Lower lobe of right lung (tissue), 2 donors: Measurements from ENCODE around the gene PHF21B. TPM values are rescaled to one million over a fixed set of nuclear protein-coding genes. Genes with fewer than 3 reads are reported as not detected.

Experiments
- ATAC-seq, 2 donors: fragments of 200-7000 bp; cut with Tn5 transposase; one replicate each; pipeline ENCODE4 v1.9.1; 2020 to 2022; ENCODE audit warnings: mild to moderate bottlenecking in 2 of 2, moderate library complexity in 2 of 2
- DNase-seq: peaks from one replicate; pipeline ENCODE4 v3.0.0-alpha.2; 2020
- H3K27ac ChIP-seq: fragments of 200-600 bp; one replicate; pipeline ENCODE4 v1.8.0; 2022
- H3K27me3 ChIP-seq: fragments of 200-600 bp; one replicate; pipeline ENCODE4 v1.8.0; 2022; ENCODE audit warnings: low read depth
- H3K36me3 ChIP-seq: fragments of 200-600 bp; one replicate; pipeline ENCODE4 v1.8.0; 2022; ENCODE audit warnings: mild to moderate bottlenecking
- H3K4me1 ChIP-seq: fragments of 200-600 bp; one replicate; pipeline ENCODE4 v1.8.0; 2022
- H3K4me3 ChIP-seq: fragments of 200-600 bp; one replicate; pipeline ENCODE4 v1.8.0; 2022; ENCODE audit warnings: mild to moderate bottlenecking
- H3K9me3 ChIP-seq: fragments of 200-600 bp; one replicate; pipeline ENCODE4 v1.8.0; 2022
- intact Hi-C: fragments of 100-400 bp; cut with DNase I; formaldehyde crosslinking; loops from one replicate; pipeline ENCODE4 v1.11.0; 2022
- total RNA-seq: library from RNA; stranded (reverse); fragmentation: NEBNext Ultra II Directional; extraction: Animal tissue kit (Norgen Biotek cat#: 25700); gene quantifications from one replicate; pipeline ENCODE4 v1.2.1, GENCODE V29; 2021
- TF ChIP-seq, protein P1 (sequence below): fragments of 200-600 bp; IDR thresholded peaks from one replicate; pipeline ENCODE4 v1.8.0; 2022; ENCODE audit warnings: antibody characterized with exemption, mild to moderate bottlenecking
- donor health status: DM: no; HTN: yes; CAD: no; lungs with severe emphysema.

PHF21B gene
- total RNA-seq, 1 donor from 2014 or later, result not detected

DNA sequence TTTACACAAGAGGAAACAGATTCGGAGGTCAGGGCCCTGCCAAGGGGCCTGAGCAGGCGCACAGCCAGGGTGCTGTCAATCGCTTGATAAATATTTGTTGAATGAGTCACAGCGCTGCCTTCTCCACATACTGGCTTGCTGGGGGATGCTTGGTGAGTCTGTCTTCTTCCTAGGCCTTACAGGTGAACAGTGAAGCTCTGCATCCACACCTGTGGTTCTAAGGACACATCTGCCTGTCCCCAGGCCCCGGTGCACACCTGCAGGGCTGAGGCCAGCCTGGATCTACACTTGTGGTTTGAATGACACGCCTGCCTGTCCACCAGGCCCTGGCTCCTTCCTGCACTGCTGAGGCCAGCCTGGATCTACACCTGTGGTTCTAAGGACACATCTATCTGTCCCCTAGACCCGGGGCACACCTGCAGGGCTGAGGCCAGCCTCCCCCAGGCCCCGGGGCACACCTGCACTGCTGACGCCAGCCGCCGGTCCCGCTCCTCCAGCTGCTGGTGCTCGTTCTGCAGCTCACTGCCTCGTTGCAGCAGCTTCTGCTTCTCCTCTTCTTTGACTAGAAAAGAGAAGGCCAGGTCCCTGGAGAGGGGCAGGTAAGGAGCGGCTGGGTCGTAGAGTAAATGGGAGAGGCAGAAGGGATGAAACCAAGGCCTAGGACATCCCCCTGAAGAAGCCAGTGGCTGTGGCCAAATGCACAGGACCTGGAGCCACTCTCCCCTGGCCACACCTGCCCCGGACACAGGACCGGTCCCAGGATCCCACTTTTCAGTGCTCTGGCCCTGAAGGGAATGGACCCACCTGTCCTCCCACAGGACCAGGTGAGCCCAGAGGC, 124.6 kb downstream of the PHF21B start:
- Histone ChIP-seq H3K9me3 (no peaks in the 10 kb centered on the region), H3K36me3 (no peaks in the 10 kb centered on the region), H3K27me3 (no peaks in the 10 kb centered on the region), H3K4me1 (no peaks in the 10 kb centered on the region), H3K4me3 (no peak overlapping the region), H3K27ac (no peak overlapping the region)
- DNase-seq, result no peak
- intact Hi-C loops, result no loop called here
- ATAC-seq, result no peak
- TF ChIP-seq, protein P1, sequence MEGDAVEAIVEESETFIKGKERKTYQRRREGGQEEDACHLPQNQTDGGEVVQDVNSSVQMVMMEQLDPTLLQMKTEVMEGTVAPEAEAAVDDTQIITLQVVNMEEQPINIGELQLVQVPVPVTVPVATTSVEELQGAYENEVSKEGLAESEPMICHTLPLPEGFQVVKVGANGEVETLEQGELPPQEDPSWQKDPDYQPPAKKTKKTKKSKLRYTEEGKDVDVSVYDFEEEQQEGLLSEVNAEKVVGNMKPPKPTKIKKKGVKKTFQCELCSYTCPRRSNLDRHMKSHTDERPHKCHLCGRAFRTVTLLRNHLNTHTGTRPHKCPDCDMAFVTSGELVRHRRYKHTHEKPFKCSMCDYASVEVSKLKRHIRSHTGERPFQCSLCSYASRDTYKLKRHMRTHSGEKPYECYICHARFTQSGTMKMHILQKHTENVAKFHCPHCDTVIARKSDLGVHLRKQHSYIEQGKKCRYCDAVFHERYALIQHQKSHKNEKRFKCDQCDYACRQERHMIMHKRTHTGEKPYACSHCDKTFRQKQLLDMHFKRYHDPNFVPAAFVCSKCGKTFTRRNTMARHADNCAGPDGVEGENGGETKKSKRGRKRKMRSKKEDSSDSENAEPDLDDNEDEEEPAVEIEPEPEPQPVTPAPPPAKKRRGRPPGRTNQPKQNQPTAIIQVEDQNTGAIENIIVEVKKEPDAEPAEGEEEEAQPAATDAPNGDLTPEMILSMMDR, result no peak

DNA sequence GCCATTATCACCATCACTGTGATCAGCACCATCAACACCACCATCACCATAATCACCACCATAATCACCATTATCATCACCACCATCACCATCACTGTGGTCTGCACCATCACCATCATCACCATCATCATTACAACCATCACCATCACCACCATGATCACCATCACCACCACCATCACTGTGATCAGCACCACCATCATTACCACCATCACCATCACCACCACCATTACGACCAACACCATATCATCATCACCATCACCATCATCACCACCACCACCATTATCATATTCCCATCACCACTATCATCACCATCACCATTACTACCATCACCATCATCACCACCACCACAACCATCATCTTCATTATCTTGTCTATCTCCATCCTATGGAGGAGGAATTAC, 125.2 kb downstream of the PHF21B start:
- ATAC-seq (no peak), DNase-seq (no peak)
- no peak overlapping the region for H3K27ac ChIP-seq
- intact Hi-C loops, result no loop called here
- no peaks in the 10 kb centered on the region for H3K9me3 ChIP-seq
- no peak overlapping the region for H3K4me3 ChIP-seq
- TF ChIP-seq, protein P1, result no peak
- no peaks in the 10 kb centered on the region for H3K27me3 ChIP-seq
- no peaks in the 10 kb centered on the region for H3K36me3 ChIP-seq
- H3K4me1 ChIP-seq, result no peaks in the 10 kb centered on the region

DNA sequence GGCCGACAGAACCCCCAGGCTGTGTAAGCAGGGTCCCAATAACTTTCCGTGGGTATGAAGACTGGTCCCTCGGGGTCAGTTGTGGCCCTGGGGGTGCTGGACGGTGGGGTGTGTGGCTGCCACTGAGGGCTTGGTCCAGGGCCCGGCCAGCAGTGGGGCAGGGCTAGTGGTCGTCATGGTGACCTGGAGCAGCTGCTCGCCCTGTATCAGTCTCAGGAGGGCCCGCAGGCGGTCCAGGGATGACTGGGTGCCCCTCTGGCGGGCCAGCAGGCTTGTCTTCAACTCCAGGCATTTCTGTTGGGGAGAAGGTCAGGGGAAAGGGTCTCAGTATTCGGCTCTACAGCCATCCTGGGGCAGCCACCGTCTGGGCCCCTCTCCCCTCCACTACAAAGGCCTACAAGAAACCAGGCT, 126.8 kb downstream of the PHF21B start:
- no peak overlapping the region for H3K27ac ChIP-seq
- no peak for ATAC-seq
- no peaks in the 10 kb centered on the region for H3K36me3 ChIP-seq
- no peak for DNase-seq
- H3K9me3 ChIP-seq, result no peaks in the 10 kb centered on the region
- intact Hi-C loops, result no loop called here
- no peak overlapping the region for H3K4me3 ChIP-seq
- TF ChIP-seq, protein P1, result no peak
- no peaks in the 10 kb centered on the region for H3K4me1 ChIP-seq
- no peaks in the 10 kb centered on the region for H3K27me3 ChIP-seq

DNA sequence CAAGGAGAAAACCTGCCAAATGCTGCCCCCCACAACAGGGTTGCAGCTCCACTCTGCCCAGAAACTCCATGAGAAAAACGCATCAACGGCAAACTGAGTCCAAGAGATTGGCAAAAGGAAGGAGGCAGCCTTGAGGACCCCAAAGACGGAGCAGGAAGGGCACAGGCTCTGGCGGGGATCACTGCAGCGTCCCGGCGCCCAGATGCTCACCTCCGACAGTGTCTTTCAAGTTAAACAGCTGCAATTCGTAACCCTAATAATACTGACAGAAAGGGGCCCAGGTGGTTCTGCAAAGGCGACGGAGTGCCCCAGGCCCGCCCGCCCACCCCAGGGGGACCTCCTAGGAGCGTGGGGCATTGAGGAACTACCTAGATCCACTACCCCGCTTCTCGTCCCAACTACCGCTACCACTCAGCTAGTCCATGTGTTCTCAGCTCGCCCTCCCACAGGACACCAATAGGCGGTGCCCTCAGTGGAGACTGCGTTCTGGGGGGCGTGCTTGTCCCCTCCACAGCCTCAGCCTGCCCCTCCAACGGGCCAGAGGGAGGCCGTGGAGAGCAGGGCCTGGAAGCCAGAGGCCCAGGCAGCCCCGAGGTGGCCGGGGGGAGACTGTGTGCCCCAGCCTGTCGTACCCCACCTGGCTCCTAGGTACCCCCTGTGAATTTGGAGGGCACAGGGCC, 127.4 kb downstream of the PHF21B start:
- ATAC-seq (no peak), DNase-seq (no peak)
- no peaks in the 10 kb centered on the region for H3K36me3 ChIP-seq
- TF ChIP-seq, protein P1, result no peak
- no peak overlapping the region for H3K27ac ChIP-seq
- intact Hi-C loops, result no loop called here
- no peaks in the 10 kb centered on the region for H3K4me1 ChIP-seq
- H3K9me3 ChIP-seq, result no peaks in the 10 kb centered on the region
- H3K4me3 ChIP-seq, result no peak overlapping the region
- H3K27me3 ChIP-seq, result no peaks in the 10 kb centered on the region

DNA sequence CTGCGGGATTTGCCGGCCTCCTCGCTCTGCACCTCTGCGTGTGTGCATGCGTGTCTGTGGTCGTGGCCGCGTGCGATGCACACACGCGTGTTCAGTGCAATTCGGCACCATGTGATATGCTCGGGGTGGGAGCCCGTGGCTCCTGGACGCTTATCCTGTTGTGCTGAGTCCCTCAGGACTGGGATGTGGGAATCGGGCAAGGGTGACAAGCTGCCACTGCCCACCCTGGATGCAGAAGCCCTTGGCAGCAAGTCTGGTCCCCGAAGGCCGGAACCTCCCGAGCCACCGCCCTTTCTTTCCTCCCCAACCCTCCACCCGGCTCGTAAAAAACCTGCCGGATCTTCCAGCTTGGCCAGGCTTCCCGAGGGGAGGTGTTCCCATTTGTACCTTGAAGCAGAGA, 128.2 kb downstream of the PHF21B start:
- Histone ChIP-seq H3K36me3 (no peaks in the 10 kb centered on the region), H3K4me3 (no peak overlapping the region), H3K27me3 (no peaks in the 10 kb centered on the region), H3K9me3 (no peaks in the 10 kb centered on the region), H3K4me1 (no peaks in the 10 kb centered on the region), H3K27ac (no peak overlapping the region)
- ATAC-seq (no peak), DNase-seq (no peak)
- TF ChIP-seq, protein P1, result no peak
- intact Hi-C loops, result no loop called here
